Upper lobe of right lung (tissue), 1 donor: ENCODE results near the gene GLIS2. TPM values are rescaled to one million over a fixed set of nuclear protein-coding genes. Genes with fewer than 3 reads are reported as not detected.

Experiments
- ATAC-seq: fragments of 200-7000 bp; cut with Tn5 transposase; one replicate; pipeline ENCODE4 v1.9.1; 2020; ENCODE audit warnings: mild to moderate bottlenecking, moderate library complexity
- DNase-seq: peaks from one replicate; pipeline ENCODE4 v3.0.0-alpha.2; 2020
- H3K27ac ChIP-seq: fragments of 200-600 bp; one replicate; pipeline ENCODE4 v1.8.0; 2022
- H3K27me3 ChIP-seq: fragments of 200-600 bp; one replicate; pipeline ENCODE4 v1.8.0; 2022; ENCODE audit warnings: mild to moderate bottlenecking
- H3K36me3 ChIP-seq: fragments of 200-600 bp; one replicate; pipeline ENCODE4 v1.8.0; 2022
- H3K4me1 ChIP-seq: fragments of 200-600 bp; one replicate; pipeline ENCODE4 v1.8.0; 2022
- H3K4me3 ChIP-seq: fragments of 200-600 bp; one replicate; pipeline ENCODE4 v1.8.0; 2022; ENCODE audit warnings: mild to moderate bottlenecking
- H3K9me3 ChIP-seq: fragments of 200-600 bp; one replicate; pipeline ENCODE4 v1.8.0; 2022
- CTCF ChIP-seq: fragments of 200-600 bp; IDR thresholded peaks from one replicate; pipeline ENCODE4 v1.8.0; 2022; ENCODE audit warnings: antibody characterized with exemption
- intact Hi-C: fragments of 100-400 bp; cut with DNase I; formaldehyde crosslinking; loops from one replicate; pipeline ENCODE4 v1.11.0; 2022
- total RNA-seq: library from RNA; stranded (reverse); fragmentation: NEBNext Ultra II Directional; extraction: Animal tissue kit (Norgen Biotek cat#: 25700); gene quantifications from one replicate; pipeline ENCODE4 v1.2.1, GENCODE V29; 2021
- donor health status: DM: no; HTN: yes; CAD: no; lungs with severe emphysema.

Gene GLIS2
- total RNA-seq, 1 donor from 2014 or later = 34.1 TPM

- DNase-seq = no peak
- intact Hi-C loops = no loop called here
- TF ChIP-seq CTCF = no peak
- H3K4me1 ChIP-seq = peaks cover 4% of the 10 kb centered on the region
- no peak for ATAC-seq
- H3K4me3 ChIP-seq = no peak overlapping the region
- no peaks in the 10 kb centered on the region for H3K36me3 ChIP-seq
- no peaks in the 10 kb centered on the region for H3K9me3 ChIP-seq
- no peaks in the 10 kb centered on the region for H3K27me3 ChIP-seq
- no peak overlapping the region for H3K27ac ChIP-seq
Measured at GRCh38 chr16:4283441-4283840, 32.4 kb upstream of the GLIS2 start.

GRCh38 chr16:4283939-4284338 is 31.9 kb upstream of the GLIS2 start:
- Histone ChIP-seq H3K4me1 (peaks cover 8% of the 10 kb centered on the region), H3K36me3 (no peaks in the 10 kb centered on the region), H3K4me3 (no peak overlapping the region), H3K9me3 (no peaks in the 10 kb centered on the region), H3K27me3 (no peaks in the 10 kb centered on the region), H3K27ac (no peak overlapping the region)
- ATAC-seq (peak; percentile 20), DNase-seq (no peak)
- TF ChIP-seq CTCF = no peak
- intact Hi-C loops = no loop called here

GRCh38 chr16:4285167-4285566 is 30.7 kb upstream of the GLIS2 start:
- no peak for ATAC-seq

GRCh38 chr16:4288148-4288921 is 27.5 kb upstream of the GLIS2 start:
- Histone ChIP-seq H3K27ac (no peak overlapping the region), H3K9me3 (no peaks in the 10 kb centered on the region), H3K4me3 (no peak overlapping the region), H3K27me3 (no peaks in the 10 kb centered on the region), H3K4me1 (peaks cover 18% of the 10 kb centered on the region), H3K36me3 (no peaks in the 10 kb centered on the region)
- peak; percentile 96 for TF ChIP-seq CTCF
- peak; percentile 84 for ATAC-seq
- intact Hi-C loops = no loop called here
- peak; percentile 90 for DNase-seq

More at GRCh38 chr16:4285167-4285566, 30.7 kb upstream of the GLIS2 start:
- H3K27ac ChIP-seq = no peak overlapping the region
- no peak for TF ChIP-seq CTCF
- H3K9me3 ChIP-seq = no peaks in the 10 kb centered on the region
- peaks cover 8% of the 10 kb centered on the region for H3K4me1 ChIP-seq
- no peak overlapping the region for H3K4me3 ChIP-seq
- no peaks in the 10 kb centered on the region for H3K36me3 ChIP-seq
- intact Hi-C loops = no loop called here
- DNase-seq = no peak
- H3K27me3 ChIP-seq = no peaks in the 10 kb centered on the region

- peaks cover 29% of the 10 kb centered on the region for H3K4me1 ChIP-seq
- H3K36me3 ChIP-seq = no peaks in the 10 kb centered on the region
- ATAC-seq (peak; percentile 80), DNase-seq (peak; percentile 74)
- H3K27ac ChIP-seq = peak overlapping the region; percentile 79
- no peaks in the 10 kb centered on the region for H3K9me3 ChIP-seq
- intact Hi-C loops = loop anchor here (5.0 kb wide), 1 partner anchor 37 kb away; no protein-coding TSS in a partner anchor
- no peak overlapping the region for H3K4me3 ChIP-seq
- TF ChIP-seq CTCF = peak; percentile 27
- H3K27me3 ChIP-seq = no peaks in the 10 kb centered on the region
Measured at GRCh38 chr16:4290236-4290830, 25.5 kb upstream of the GLIS2 start.
